Hepatocyte (in vitro differentiated cells): ENCODE measurements around the gene STRA8.

Source experiments
- EZH2 ChIP-seq: fragments of 200-600 bp; sonication (generic); IDR thresholded peaks from 2 replicates; pipeline ENCODE4 v1.6.1; 2016; ENCODE audit warnings: antibody characterized with exemption, mild to moderate bottlenecking, borderline replicate concordance
- EZH2phosphoT487 ChIP-seq: fragments of 200-600 bp; sonication (generic); IDR thresholded peaks from one replicate; pipeline ENCODE4 v1.6.1; 2018; ENCODE audit warnings: antibody characterized with exemption, mild to moderate bottlenecking, low read depth, moderate library complexity; ENCODE audit not compliant: unreplicated experiment, severe bottlenecking
- TF ChIP-seq, protein P1 (sequence below): fragments of 200-600 bp; sonication (generic); IDR thresholded peaks from 2 replicates; pipeline ENCODE4 v1.5.1; 2016; ENCODE audit warnings: antibody characterized with exemption, mild to moderate bottlenecking; ENCODE audit not compliant: poor library complexity

GRCh38 chr7:135197343-135197742, 36.3 kb upstream of the STRA8 start:
- TF ChIP-seq, protein P1, sequence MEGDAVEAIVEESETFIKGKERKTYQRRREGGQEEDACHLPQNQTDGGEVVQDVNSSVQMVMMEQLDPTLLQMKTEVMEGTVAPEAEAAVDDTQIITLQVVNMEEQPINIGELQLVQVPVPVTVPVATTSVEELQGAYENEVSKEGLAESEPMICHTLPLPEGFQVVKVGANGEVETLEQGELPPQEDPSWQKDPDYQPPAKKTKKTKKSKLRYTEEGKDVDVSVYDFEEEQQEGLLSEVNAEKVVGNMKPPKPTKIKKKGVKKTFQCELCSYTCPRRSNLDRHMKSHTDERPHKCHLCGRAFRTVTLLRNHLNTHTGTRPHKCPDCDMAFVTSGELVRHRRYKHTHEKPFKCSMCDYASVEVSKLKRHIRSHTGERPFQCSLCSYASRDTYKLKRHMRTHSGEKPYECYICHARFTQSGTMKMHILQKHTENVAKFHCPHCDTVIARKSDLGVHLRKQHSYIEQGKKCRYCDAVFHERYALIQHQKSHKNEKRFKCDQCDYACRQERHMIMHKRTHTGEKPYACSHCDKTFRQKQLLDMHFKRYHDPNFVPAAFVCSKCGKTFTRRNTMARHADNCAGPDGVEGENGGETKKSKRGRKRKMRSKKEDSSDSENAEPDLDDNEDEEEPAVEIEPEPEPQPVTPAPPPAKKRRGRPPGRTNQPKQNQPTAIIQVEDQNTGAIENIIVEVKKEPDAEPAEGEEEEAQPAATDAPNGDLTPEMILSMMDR: no peak
- TF ChIP-seq EZH2 (no peak), EZH2phosphoT487 (no peak)
